GOT3 (cell line): ENCODE measurements around the gene CCNJL.

Experiments
- DNase-seq: peaks from one replicate; lab custom pipeline; 2025; ENCODE audit warnings: mixed read lengths; lab: John Stamatoyannopoulos, UW

The CCNJL gene

GRCh38 chr5:160330212-160330611 lies 17.8 kb upstream of the CCNJL start:
- no peak for DNase-seq

GRCh38 chr5:160327818-160328217 lies 15.5 kb upstream of the CCNJL start:
- DNase-seq, result no peak

GRCh38 chr5:160326981-160327380 lies 14.6 kb upstream of the CCNJL start:
- DNase-seq, result no peak

GRCh38 chr5:160325716-160326115 lies 13.4 kb upstream of the CCNJL start:
- DNase-seq, result no peak

GRCh38 chr5:160324886-160325285 lies 12.5 kb upstream of the CCNJL start:
- DNase-seq, result no peak

- DNase-seq, result no peak
Observed at GRCh38 chr5:160318409-160318808, 6.0 kb upstream of the CCNJL start.

GRCh38 chr5:160317434-160317833 lies 5.1 kb upstream of the CCNJL start:
- DNase-seq, result no peak

GRCh38 chr5:160315968-160316367 lies 3.6 kb upstream of the CCNJL start:
- no peak for DNase-seq

GRCh38 chr5:160312960-160313727 lies 780 bp upstream of the CCNJL start:
- DNase-seq, result no peak

GRCh38 chr5:160311491-160312133 lies 752 bp downstream of the CCNJL start:
- no peak for DNase-seq

- no peak for DNase-seq
Observed at GRCh38 chr5:160310552-160311295, 1.6 kb downstream of the CCNJL start.

GRCh38 chr5:160310140-160310539 lies 2.2 kb downstream of the CCNJL start:
- no peak for DNase-seq

GRCh38 chr5:160306696-160307095 lies 5.7 kb downstream of the CCNJL start:
- DNase-seq, result no peak

GRCh38 chr5:160305319-160305718 lies 7.0 kb downstream of the CCNJL start:
- no peak for DNase-seq

GRCh38 chr5:160303690-160304089 lies 8.7 kb downstream of the CCNJL start:
- DNase-seq, result no peak

GRCh38 chr5:160298189-160298588 lies 14.2 kb downstream of the CCNJL start:
- no peak for DNase-seq

- no peak for DNase-seq
Observed at GRCh38 chr5:160297776-160298175, 14.6 kb downstream of the CCNJL start.

GRCh38 chr5:160297004-160297403 lies 15.4 kb downstream of the CCNJL start:
- DNase-seq, result no peak

GRCh38 chr5:160296496-160296895 lies 15.9 kb downstream of the CCNJL start:
- no peak for DNase-seq

- no peak for DNase-seq
Observed at GRCh38 chr5:160293901-160294561, 18.3 kb downstream of the CCNJL start.

GRCh38 chr5:160293386-160293785 lies 19.0 kb downstream of the CCNJL start:
- DNase-seq, result no peak

GRCh38 chr5:160291467-160291866 lies 20.9 kb downstream of the CCNJL start:
- no peak for DNase-seq
